Hematopoietic multipotent progenitor cell treated with erythropoietin and hydrocortisone succinate and interleukin-3 and kit ligand, for 17 days (in vitro differentiated cells): ENCODE data around the gene EZR.
"Not testable (repeated sequence)": the region's sequence is repeated elsewhere in the genome, so short reads cannot be mapped to it uniquely, and the experiment has no call there.

Experiments
- DNase-seq: peaks from one replicate; pipeline ENCODE4 v3.0.0-alpha.2; 2015; ENCODE audit warnings: low spot score

The EZR gene

DNA sequence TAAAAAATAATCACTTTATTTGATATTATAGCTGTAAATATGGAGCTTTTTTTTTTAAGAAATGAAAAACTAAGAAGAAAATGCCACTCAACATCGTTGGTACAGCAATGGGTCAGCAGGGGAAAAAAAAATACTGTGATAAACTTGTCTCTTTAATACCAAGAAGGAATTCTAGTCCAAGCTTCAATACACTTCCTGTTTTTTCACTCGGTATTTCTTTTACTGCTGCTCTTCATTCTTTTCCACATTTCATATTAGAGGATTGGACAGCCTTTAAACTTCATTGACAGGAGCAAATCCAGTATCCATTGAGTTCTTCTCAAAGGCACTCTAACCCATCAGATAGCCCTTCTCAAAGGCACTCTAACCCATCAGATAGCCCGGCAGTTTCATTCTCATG lies 22.2 kb upstream of the EZR start:
- no peak for DNase-seq

DNA sequence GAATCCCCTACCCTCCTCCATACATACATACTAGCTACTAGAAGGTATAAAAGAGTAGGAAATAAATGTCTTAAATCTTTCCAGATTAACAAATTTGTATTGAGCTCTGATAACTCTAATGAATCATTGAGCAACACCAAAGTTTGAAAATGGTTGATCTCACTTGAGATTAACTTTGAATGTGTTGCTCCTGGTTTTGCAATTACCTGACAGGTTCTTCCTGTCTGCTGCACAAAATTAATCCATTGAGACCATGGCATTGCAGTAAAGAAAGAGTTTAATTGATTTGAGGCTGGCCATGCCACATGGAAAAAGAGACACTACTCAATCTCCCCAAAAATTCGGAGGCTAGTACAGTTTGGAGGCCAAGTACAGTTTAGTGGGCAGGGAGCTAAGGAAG lies 21.3 kb upstream of the EZR start:
- DNase-seq: no peak

- DNase-seq: no peak
These were observed 20.6 kb upstream of the EZR start for GRCh38 chr6:158839796-158840195.

GRCh38 chr6:158838790-158839189 lies 19.6 kb upstream of the EZR start:
- not testable (repeated sequence) for DNase-seq

- no peak for DNase-seq
These were observed 18.8 kb upstream of the EZR start for GRCh38 chr6:158837684-158838625.

DNA sequence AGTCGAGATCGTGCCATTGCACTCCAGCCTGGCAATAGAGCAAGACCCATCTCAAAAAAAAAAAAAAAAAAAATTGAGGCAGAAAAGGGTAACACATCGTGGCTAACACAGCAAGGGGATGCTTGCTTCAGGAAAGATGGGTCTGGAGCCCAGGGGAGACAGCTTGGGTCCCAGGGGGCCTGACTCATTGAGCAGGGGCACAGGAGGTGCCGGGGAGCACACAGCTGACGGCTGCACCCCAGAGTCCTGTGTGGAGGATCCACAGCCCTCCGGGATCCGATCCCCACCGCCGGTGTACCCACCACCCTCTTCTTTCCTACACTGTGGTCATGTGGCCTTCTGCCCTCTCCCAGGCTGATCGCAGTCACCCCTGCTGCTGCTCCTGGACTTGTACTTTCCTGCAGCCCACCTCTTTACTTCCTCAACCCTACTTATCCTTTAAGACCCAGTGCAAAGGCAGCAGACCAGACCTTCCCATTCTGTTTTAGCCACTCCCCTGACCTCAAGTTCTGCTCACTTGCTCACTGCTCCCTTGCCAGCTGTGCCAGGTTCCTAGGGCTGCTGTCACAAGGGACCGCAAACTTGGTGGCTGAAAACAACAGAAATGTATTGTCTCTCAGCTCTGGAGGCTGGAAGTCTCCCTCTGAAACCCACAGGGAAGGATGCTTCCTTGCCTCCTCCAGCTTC lies 17.6 kb upstream of the EZR start:
- no peak for DNase-seq

GRCh38 chr6:158835616-158836221 lies 16.6 kb upstream of the EZR start:
- DNase-seq: peak; percentile 66

- no peak for DNase-seq
These were observed 15.7 kb upstream of the EZR start for GRCh38 chr6:158834675-158835385.

DNA sequence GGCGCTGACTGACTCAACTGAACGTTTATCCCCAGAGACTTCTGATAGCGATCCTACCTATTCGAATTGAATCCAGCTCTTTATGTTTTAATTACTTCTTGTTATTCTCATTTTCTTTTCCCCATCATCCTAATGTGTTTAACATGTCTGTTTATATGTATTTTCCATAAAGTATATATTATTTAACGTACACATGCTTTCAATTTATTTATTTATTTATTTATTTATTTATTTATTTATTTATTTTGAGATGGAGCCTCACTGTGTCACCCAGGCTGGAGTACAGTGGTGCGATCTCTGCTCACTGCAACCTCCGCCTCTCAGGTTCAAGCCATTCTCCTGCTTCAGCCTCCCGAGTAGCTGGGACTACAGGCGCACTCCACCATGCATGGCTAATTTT lies 13.6 kb upstream of the EZR start:
- not testable (repeated sequence) for DNase-seq

DNA sequence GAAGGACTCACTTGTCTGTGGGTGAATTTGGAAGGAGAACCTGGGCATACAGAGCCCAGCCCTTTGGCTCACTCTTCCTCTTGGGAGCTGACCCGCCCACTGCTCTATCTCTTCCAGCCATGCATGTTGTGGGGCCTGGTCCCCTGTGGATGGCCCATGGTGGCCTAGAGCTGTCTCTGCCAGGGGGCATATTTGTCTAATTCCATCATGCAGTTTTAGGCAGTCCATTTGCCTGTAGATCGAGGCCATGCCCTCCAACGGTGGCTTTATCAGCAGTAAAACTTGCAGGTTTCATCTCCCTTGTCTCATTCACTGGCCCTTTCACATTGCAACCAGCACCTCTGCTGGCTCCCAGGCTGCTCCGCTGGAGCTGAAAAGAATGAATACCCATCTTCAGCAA lies 12.9 kb upstream of the EZR start:
- no peak for DNase-seq

DNA sequence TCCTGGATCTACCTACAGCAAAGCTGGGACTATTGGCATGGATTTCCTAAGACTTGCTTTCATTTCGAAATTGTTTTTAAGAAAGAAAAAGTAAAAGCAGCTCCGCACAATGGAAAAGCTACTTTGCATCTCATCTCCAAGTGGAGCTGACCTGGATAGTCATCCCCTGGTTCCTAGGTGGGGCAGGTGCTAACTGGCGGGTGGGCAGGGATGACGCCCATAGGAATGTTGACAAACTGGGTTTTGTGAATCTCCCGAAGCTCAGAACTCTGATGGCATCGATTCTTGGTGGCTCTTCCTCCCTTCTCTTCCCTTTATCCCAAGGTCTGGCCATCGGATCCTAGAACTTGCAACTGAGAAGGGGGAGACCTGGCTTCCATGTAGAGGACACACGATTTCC lies 12.4 kb upstream of the EZR start:
- DNase-seq: no peak

GRCh38 chr6:158830736-158831135 lies 11.6 kb upstream of the EZR start:
- DNase-seq: no peak

DNA sequence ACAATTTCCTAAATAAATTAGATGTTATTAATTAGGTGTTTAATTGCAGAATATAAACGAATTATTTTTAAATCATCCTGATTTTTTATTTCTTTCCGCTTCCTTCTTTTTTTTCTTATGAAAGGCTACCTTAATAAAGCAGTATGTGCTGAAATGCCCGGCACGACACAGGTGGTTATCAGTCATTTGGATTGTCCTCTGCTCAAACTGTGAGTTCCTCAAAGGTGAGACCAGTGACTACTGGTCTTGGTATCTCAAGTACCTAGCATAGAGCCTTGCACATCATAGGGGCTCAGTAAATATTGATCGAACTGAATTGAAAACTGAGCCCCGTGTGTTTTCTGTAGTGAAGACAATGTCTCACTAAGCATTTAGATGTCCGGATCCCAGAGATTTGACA lies 9.6 kb upstream of the EZR start:
- no peak for DNase-seq

DNA sequence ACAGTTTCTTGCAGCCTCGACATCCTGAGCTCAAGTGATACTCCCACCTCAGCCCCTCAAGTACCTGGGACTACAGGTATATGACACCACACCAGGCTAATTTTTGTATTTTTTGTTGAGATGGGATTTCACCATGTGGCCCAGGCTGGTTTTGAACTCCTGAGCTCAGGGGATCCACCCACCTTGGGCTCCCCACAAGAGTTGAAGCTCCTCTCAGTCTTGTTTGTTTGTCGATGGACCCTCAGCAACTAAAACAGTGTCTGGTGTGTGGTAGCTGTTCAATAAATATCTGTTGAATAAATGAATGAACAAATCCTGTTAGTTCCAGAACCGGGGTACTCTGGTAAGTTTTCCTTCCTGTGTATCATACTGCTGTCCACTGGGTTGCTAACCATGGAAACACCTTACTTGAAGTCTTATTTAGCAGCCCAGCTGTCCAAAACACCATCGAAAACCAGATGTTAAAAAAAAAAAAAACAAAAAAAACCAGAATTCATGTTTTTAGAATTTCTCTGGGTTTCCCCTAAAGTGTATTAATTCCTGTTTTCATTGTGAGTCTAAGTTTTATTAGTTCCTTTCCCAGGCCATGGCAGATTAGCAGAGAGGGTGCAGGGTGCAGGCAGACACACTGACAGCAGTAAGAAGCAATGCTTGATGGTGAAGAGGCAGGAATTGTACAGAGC lies 7.8 kb upstream of the EZR start:
- DNase-seq: no peak

DNA sequence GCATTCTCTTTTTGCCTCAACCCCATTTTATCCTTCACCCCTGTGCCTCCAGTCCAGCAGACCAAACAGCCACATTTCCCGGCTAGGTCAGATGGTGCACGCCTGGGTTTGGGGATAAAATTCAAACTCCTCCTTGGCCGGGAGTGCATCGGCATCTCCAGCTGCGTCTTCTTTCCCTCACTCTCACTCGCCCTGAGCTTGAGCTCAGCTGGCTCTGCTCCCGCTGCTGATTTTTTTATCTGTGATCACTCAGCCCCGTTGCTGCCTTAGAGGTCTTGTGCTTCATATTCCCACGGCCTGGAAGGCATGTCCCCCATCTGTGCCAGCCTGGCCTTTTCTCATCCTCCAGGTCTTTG lies 6.8 kb upstream of the EZR start:
- DNase-seq: no peak

DNA sequence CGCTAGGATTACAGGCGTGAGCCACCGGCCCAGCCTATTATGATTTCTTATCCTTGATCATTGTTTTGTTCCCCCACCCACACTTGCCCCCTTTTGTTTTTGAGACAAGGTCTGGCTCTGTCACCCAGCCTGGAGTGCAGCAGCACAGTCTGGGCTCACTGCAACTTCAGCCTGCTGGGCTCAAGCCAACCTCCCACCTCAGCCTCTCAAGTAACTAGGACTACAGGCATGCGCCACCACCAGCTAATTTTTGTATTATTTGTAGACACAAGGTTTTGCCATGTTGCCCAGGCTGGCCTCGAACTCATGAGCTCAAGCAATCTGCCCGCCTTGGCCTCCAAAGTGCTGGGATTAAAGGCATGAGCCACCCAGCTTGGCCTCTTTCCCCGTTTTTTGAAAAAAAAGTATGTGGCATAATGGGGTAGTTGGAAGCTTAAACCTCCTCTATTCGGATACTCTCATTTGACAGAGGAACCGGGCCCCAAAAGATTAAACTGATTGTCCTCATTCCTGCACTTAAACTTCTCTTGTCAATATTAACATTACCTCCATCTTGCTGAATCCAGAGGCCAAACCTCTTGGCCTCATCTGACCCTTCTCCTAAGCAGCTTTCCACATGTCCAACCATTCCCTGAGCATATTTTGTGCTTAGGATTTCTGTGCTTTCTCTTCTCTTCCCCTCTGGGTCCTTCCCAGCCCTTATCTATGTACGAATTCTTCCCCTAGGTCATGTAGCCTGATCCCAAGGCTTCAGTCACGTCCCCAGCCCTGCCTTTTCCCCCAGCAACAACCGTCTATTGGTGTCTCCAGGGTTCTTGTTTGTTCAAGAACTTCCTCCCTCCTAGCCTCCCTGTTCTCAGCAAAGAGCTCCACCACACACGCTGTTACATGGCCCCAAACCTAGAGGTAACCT lies 6.1 kb upstream of the EZR start:
- no peak for DNase-seq

DNA sequence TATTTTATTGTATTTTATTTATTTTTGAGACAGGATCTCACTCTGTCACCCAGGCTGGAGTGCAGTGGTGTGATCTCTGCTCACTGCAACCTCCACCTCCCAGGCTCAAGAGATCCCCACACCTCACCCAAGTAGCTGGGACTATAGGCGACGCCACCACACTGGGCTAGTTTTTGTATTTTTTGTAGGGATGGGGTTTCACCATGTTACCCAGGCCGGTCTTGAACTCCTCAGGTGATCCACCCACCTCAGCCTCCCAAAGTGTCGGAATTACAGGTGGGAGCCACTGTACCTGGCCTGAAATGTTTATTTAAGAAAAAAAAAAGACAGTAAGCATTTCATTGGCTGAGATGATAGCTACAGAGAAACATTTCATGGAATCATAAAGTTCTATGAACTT lies 4.4 kb upstream of the EZR start:
- DNase-seq: not testable (repeated sequence)

- DNase-seq: no peak
These were observed 932 bp upstream of the EZR start for GRCh38 chr6:158819977-158820622.

DNA sequence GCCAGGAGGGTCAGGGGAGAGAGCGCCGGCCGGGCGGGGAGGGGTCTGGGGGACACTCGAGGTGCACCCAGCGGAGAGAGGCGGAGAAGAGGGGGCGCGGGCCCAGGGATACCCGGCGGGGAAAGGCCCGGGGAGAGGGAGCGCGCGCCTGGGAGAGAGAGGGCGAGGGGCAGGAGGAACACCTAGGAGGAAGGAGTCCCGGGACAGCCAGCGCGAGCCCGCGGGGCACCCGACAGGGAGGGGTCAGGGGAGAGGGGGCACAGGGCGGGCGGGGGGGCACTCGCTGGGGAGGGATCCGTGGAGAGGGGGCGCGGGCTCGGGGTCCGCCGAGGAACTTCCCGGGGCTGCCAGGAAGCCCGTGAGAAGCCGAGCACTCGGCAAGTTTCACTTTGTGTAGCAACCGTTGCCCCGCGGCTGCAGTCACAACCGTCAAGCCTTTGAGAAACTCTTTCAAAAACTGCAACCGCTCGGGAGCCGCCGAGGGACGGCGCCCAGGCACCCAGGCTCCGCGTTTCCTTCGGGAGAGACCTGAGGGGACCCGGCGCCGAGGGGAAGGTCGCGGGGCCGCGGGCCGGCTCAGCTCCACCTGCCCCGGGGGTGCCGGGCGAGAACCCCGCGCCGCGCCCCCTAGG lies 471 bp downstream of the EZR start:
- DNase-seq: peak; percentile 51
